Dendritic cell treated with granulocyte-macrophage colony-stimulating factor and Interleukin-4, amounts not matched to agents 40 ng/mL and 50 ng/mL, for 4 days (primary cell): ENCODE data around the gene FBXO31.

ENCODE experiments used
- H3K27ac Mint-ChIP-seq: one replicate; pipeline ENCODE4 v1.8.0; 2022; ENCODE audit warnings: mild to moderate bottlenecking, mixed read lengths
- H3K27me3 Mint-ChIP-seq: one replicate; pipeline ENCODE4 v1.8.0; 2022; ENCODE audit warnings: mild to moderate bottlenecking, mixed read lengths
- H3K36me3 Mint-ChIP-seq: one replicate; pipeline ENCODE4 v1.8.0; 2022; ENCODE audit warnings: low read depth, mixed read lengths
- H3K4me1 Mint-ChIP-seq: one replicate; pipeline ENCODE4 v1.8.0; 2022; ENCODE audit warnings: low read depth, mixed read lengths
- H3K4me3 Mint-ChIP-seq: one replicate; pipeline ENCODE4 v1.8.0; 2022; ENCODE audit warnings: mild to moderate bottlenecking, moderate library complexity, mixed read lengths
- H3K9me3 Mint-ChIP-seq: one replicate; pipeline ENCODE4 v1.8.0; 2022; ENCODE audit warnings: mixed read lengths
- intact Hi-C: fragments of 100-400 bp; cut with micrococcal nuclease; formaldehyde crosslinking; loops from one replicate; pipeline ENCODE4 v1.15.0; 2022

The FBXO31 gene

GRCh38 chr16:87331241-87331801, 52.3 kb downstream of the FBXO31 start:
- H3K27me3 Mint-ChIP-seq, result peaks cover 2% of the 10 kb centered on the region
- intact Hi-C loops, result no loop called here
- no peak overlapping the region for H3K27ac Mint-ChIP-seq
- no peaks in the 10 kb centered on the region for H3K4me1 Mint-ChIP-seq
- peaks cover 80% of the 10 kb centered on the region for H3K36me3 Mint-ChIP-seq
- H3K9me3 Mint-ChIP-seq, result no peaks in the 10 kb centered on the region
- H3K4me3 Mint-ChIP-seq, result no peak overlapping the region

GRCh38 chr16:87330646-87331045, 52.9 kb downstream of the FBXO31 start:
- peaks cover under 1% of the 10 kb centered on the region for H3K27me3 Mint-ChIP-seq
- H3K4me3 Mint-ChIP-seq, result no peak overlapping the region
- H3K27ac Mint-ChIP-seq, result no peak overlapping the region
- no peaks in the 10 kb centered on the region for H3K4me1 Mint-ChIP-seq
- intact Hi-C loops, result no loop called here
- H3K9me3 Mint-ChIP-seq, result no peaks in the 10 kb centered on the region
- H3K36me3 Mint-ChIP-seq, result peaks cover 73% of the 10 kb centered on the region

- intact Hi-C loops, result no loop called here
- Mint-ChIP-seq H3K27ac (no peak overlapping the region), H3K36me3 (peaks cover 69% of the 10 kb centered on the region), H3K9me3 (no peaks in the 10 kb centered on the region), H3K4me3 (no peak overlapping the region), H3K27me3 (no peaks in the 10 kb centered on the region), H3K4me1 (no peaks in the 10 kb centered on the region)
Measured at GRCh38 chr16:87330257-87330624, 53.3 kb downstream of the FBXO31 start.

GRCh38 chr16:87329436-87330256, 53.9 kb downstream of the FBXO31 start:
- Mint-ChIP-seq H3K9me3 (no peaks in the 10 kb centered on the region), H3K27ac (no peak overlapping the region), H3K27me3 (no peaks in the 10 kb centered on the region), H3K4me3 (no peak overlapping the region), H3K4me1 (no peaks in the 10 kb centered on the region), H3K36me3 (peaks cover 63% of the 10 kb centered on the region)
- intact Hi-C loops, result loop anchor here (10.0 kb wide), 1 partner anchor 305 kb away; no protein-coding TSS in a partner anchor

- no peaks in the 10 kb centered on the region for H3K9me3 Mint-ChIP-seq
- H3K27ac Mint-ChIP-seq, result no peak overlapping the region
- intact Hi-C loops, result loop anchor here (10.0 kb wide), 1 partner anchor 306 kb away; no protein-coding TSS in a partner anchor
- no peaks in the 10 kb centered on the region for H3K4me1 Mint-ChIP-seq
- no peaks in the 10 kb centered on the region for H3K27me3 Mint-ChIP-seq
- no peak overlapping the region for H3K4me3 Mint-ChIP-seq
- peaks cover 55% of the 10 kb centered on the region for H3K36me3 Mint-ChIP-seq
Measured at GRCh38 chr16:87328846-87329245, 54.7 kb downstream of the FBXO31 start.

- intact Hi-C loops, result loop anchor here (10.0 kb wide), 1 partner anchor 307 kb away; no protein-coding TSS in a partner anchor
- Mint-ChIP-seq H3K4me1 (no peaks in the 10 kb centered on the region), H3K9me3 (no peaks in the 10 kb centered on the region), H3K36me3 (peaks cover 46% of the 10 kb centered on the region), H3K27me3 (no peaks in the 10 kb centered on the region), H3K4me3 (no peak overlapping the region), H3K27ac (no peak overlapping the region)
Measured at GRCh38 chr16:87327798-87328495, 55.6 kb downstream of the FBXO31 start.

- no peaks in the 10 kb centered on the region for H3K4me1 Mint-ChIP-seq
- H3K4me3 Mint-ChIP-seq, result no peak overlapping the region
- intact Hi-C loops, result loop anchor here (10.0 kb wide), 1 partner anchor 309 kb away; no protein-coding TSS in a partner anchor
- no peaks in the 10 kb centered on the region for H3K9me3 Mint-ChIP-seq
- peaks cover 1% of the 10 kb centered on the region for H3K27me3 Mint-ChIP-seq
- H3K27ac Mint-ChIP-seq, result no peak overlapping the region
- peaks cover 28% of the 10 kb centered on the region for H3K36me3 Mint-ChIP-seq
Measured at GRCh38 chr16:87326151-87326571, 57.4 kb downstream of the FBXO31 start.

- no peaks in the 10 kb centered on the region for H3K9me3 Mint-ChIP-seq
- no peak overlapping the region for H3K4me3 Mint-ChIP-seq
- peaks cover 3% of the 10 kb centered on the region for H3K27me3 Mint-ChIP-seq
- peaks cover 21% of the 10 kb centered on the region for H3K36me3 Mint-ChIP-seq
- H3K27ac Mint-ChIP-seq, result no peak overlapping the region
- intact Hi-C loops, result loop anchor here (10.0 kb wide), 1 partner anchor 309 kb away; no protein-coding TSS in a partner anchor
- no peaks in the 10 kb centered on the region for H3K4me1 Mint-ChIP-seq
Measured at GRCh38 chr16:87325423-87325858, 58.1 kb downstream of the FBXO31 start.

GRCh38 chr16:87324411-87325275, 58.9 kb downstream of the FBXO31 start:
- no peak overlapping the region for H3K4me3 Mint-ChIP-seq
- H3K9me3 Mint-ChIP-seq, result no peaks in the 10 kb centered on the region
- H3K27me3 Mint-ChIP-seq, result peaks cover 3% of the 10 kb centered on the region
- peaks cover 13% of the 10 kb centered on the region for H3K36me3 Mint-ChIP-seq
- intact Hi-C loops, result loop anchor here (10.0 kb wide), 1 partner anchor 310 kb away; no protein-coding TSS in a partner anchor
- no peak overlapping the region for H3K27ac Mint-ChIP-seq
- no peaks in the 10 kb centered on the region for H3K4me1 Mint-ChIP-seq

GRCh38 chr16:87323727-87324410, 59.7 kb downstream of the FBXO31 start:
- intact Hi-C loops, result loop anchor here (10.0 kb wide), 1 partner anchor 311 kb away; no protein-coding TSS in a partner anchor
- Mint-ChIP-seq H3K4me1 (no peaks in the 10 kb centered on the region), H3K27ac (no peak overlapping the region), H3K9me3 (no peaks in the 10 kb centered on the region), H3K4me3 (no peak overlapping the region), H3K36me3 (peaks cover 6% of the 10 kb centered on the region), H3K27me3 (peaks cover 3% of the 10 kb centered on the region)

GRCh38 chr16:87322833-87323726, 60.5 kb downstream of the FBXO31 start:
- intact Hi-C loops, result loop anchor here (10.0 kb wide), 1 partner anchor 312 kb away; no protein-coding TSS in a partner anchor
- Mint-ChIP-seq H3K27me3 (peaks cover 3% of the 10 kb centered on the region), H3K4me1 (peaks cover 7% of the 10 kb centered on the region), H3K27ac (no peak overlapping the region), H3K36me3 (peaks cover 8% of the 10 kb centered on the region), H3K4me3 (no peak overlapping the region), H3K9me3 (no peaks in the 10 kb centered on the region)

GRCh38 chr16:87322360-87322759, 61.2 kb downstream of the FBXO31 start:
- Mint-ChIP-seq H3K4me3 (no peak overlapping the region), H3K27me3 (peaks cover 3% of the 10 kb centered on the region), H3K27ac (no peak overlapping the region), H3K36me3 (peaks cover 11% of the 10 kb centered on the region), H3K4me1 (peaks cover 11% of the 10 kb centered on the region), H3K9me3 (no peaks in the 10 kb centered on the region)
- intact Hi-C loops, result loop anchor here (10.0 kb wide), 1 partner anchor 312 kb away; no protein-coding TSS in a partner anchor
